SH-SY5Y (cell line): ENCODE results near the gene ETAA1.

Experiments used
- GATA2 ChIP-seq: IDR thresholded peaks from 2 replicates; pipeline ENCODE4 v1.6.1; 2011; ENCODE audit warnings: mild to moderate bottlenecking, low read depth, low read length
- GATA3 ChIP-seq: IDR thresholded peaks from 2 replicates; pipeline ENCODE4 v1.6.1; 2011; ENCODE audit warnings: low read depth, mild to moderate bottlenecking, low read length, moderate library complexity

DNA sequence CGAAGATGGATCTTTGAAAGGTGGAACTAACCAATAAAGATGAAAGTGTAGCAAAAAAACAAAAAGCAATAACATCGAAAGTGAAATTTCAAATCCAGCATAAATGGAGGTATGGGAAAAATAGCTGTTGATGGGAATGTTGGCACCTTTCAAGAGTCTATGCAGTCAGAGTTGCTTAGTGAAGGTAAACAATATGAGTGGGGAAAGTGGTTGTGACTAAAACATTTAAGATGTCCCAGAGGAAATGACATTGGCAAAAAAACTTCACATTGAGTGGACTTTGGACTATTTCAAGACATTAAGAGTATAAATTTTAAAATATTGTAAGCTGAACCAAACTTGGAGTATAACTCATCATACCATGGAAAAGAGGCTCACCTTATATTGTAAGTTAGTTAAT is 17.7 kb downstream of the ETAA1 start:
- TF ChIP-seq GATA2, result no peak
- TF ChIP-seq GATA3, result no peak
